SK-N-SH (cell line): ENCODE measurements around the gene OR6P1. TPM values are rescaled to one million over a fixed set of nuclear protein-coding genes. Genes with fewer than 3 reads are reported as not detected.

Experiments
- CTCF ChIA-PET: fragments of 300-600, 350-600 bp; formaldehyde crosslinking; extraction: SDS; loops from one replicate; lab custom pipeline; 2021; lab: Yijun Ruan, JAX
- POLR2A ChIA-PET: fragments of 350-600 bp; sonication (Branson Sonifier 250); formaldehyde crosslinking; extraction: SDS; loops from one replicate; lab custom pipeline; 2020; ENCODE audit warnings: antibody characterized with exemption, inconsistent platforms; lab: Yijun Ruan, JAX
- DNase-seq: peaks from one replicate; pipeline ENCODE4 v3.0.0; 2012
- H2AFZ ChIP-seq: fragments of 200-600 bp; sonication (generic); 2 replicates; pipeline ENCODE4 v1.8.1; 2016; ENCODE audit warnings: antibody characterized with exemption, mild to moderate bottlenecking, low read depth
- H3F3A ChIP-seq: fragments of 200-600 bp; sonication (generic); replicated peaks from 2 replicates; pipeline ENCODE3; 2016; ENCODE audit warnings: antibody characterized with exemption, mild to moderate bottlenecking; ENCODE audit not compliant: insufficient read depth
- H3K27ac ChIP-seq, 2 experiments: fragments of 200-500 bp in 1 of 2; fragments of 200-600 bp in 1 of 2; sonication (Bioruptor generic) in 1 of 2; sonication (generic), shearing (Covaris generic) in 1 of 2; 2 replicates each; pipeline versions ENCODE4 v1.5.1 to v1.6.1; 2014 to 2016; ENCODE audit warnings: low read depth in 2 of 2, inconsistent platforms in 1 of 2, low read length in 1 of 2, mild to moderate bottlenecking in 1 of 2, mixed read lengths in 1 of 2
- H3K27me3 ChIP-seq: fragments of 200-600 bp; sonication (generic), shearing (Covaris generic); 2 replicates; pipeline ENCODE4 v1.6.1; 2016; ENCODE audit warnings: mixed run types; ENCODE audit not compliant: insufficient read depth
- H3K36me3 ChIP-seq, 2 experiments: fragments of 200-500 bp in 1 of 2; fragments of 200-600 bp in 1 of 2; sonication (Bioruptor generic) in 1 of 2; sonication (generic) in 1 of 2; replicated peaks in 1 of 2; 2 replicates each; pipeline versions ENCODE3 to v1.5.1; 2014 to 2016; ENCODE audit warnings: low read length in 1 of 2, mild to moderate bottlenecking in 1 of 2; ENCODE audit not compliant: insufficient read depth in 2 of 2, control insufficient read depth in 1 of 2
- H3K4me1 ChIP-seq, 2 experiments: fragments of 200-500 bp in 1 of 2; fragments of 200-600 bp in 1 of 2; sonication (Bioruptor generic) in 1 of 2; sonication (generic), shearing (Covaris generic) in 1 of 2; 2 replicates each; pipeline versions ENCODE4 v1.5.1 to v1.6.1; 2014 to 2016; ENCODE audit warnings: low read depth in 1 of 2, low read length in 1 of 2, mixed run types in 1 of 2; ENCODE audit not compliant: insufficient read depth in 2 of 2, control insufficient read depth in 1 of 2
- H3K4me2 ChIP-seq: fragments of 200-600 bp; sonication (generic), shearing (Covaris generic); 2 replicates; pipeline ENCODE4 v1.6.1; 2017; ENCODE audit warnings: mixed run types
- H3K4me3 ChIP-seq, 2 experiments: fragments of 200-500 bp in 1 of 2; fragments of 200-600 bp in 1 of 2; sonication (Bioruptor generic) in 1 of 2; sonication (generic), shearing (Covaris generic) in 1 of 2; 2 replicates each; pipeline versions ENCODE4 v1.5.1 to v1.8.1; 2014 to 2016; ENCODE audit warnings: low read depth in 2 of 2, inconsistent platforms in 1 of 2, low read length in 1 of 2, mild to moderate bottlenecking in 1 of 2, mixed read lengths in 1 of 2, moderate library complexity in 1 of 2
- H3K79me2 ChIP-seq: fragments of 200-600 bp; sonication (generic); 2 replicates; pipeline ENCODE4 v1.8.1; 2017; ENCODE audit warnings: mild to moderate bottlenecking; ENCODE audit not compliant: insufficient read depth
- H3K9ac ChIP-seq: fragments of 200-600 bp; sonication (generic); 2 replicates; pipeline ENCODE4 v1.6.1; 2017; ENCODE audit warnings: mixed run types
- H3K9me2 ChIP-seq: fragments of 200-600 bp; sonication (generic); 2 replicates; pipeline ENCODE4 v1.6.1; 2017; ENCODE audit warnings: mixed run types
- H3K9me3 ChIP-seq: fragments of 200-600 bp; sonication (generic); 2 replicates; pipeline ENCODE4 v1.6.1; 2017; ENCODE audit warnings: mixed run types, mild to moderate bottlenecking, moderate library complexity
- H4K20me1 ChIP-seq: fragments of 200-600 bp; sonication (generic); 2 replicates; pipeline ENCODE4 v1.6.1; 2017; ENCODE audit warnings: mild to moderate bottlenecking, mixed run types; ENCODE audit not compliant: insufficient read depth
- CHD2 ChIP-seq: fragments of 150-350 bp; IDR thresholded peaks from 2 replicates; pipeline ENCODE4 v1.6.1; 2018; ENCODE audit warnings: low read length; ENCODE audit not compliant: partially characterized antibody
- ELF1 ChIP-seq: IDR thresholded peaks from 2 replicates; pipeline ENCODE4 v1.4.0; 2012
- EP300 ChIP-seq, 2 experiments: IDR thresholded peaks; 2 replicates each; pipeline versions ENCODE4 v1.4.0 to v1.6.1; 2012; ENCODE audit warnings: borderline replicate concordance in 1 of 2, low read depth in 1 of 2, low read length in 1 of 2
- FOSL2 ChIP-seq: IDR thresholded peaks from 2 replicates; pipeline ENCODE4 v1.4.0; 2012; ENCODE audit warnings: low read depth, mild to moderate bottlenecking, moderate library complexity, borderline replicate concordance
- FOXJ3 ChIP-seq: sonication (generic); formaldehyde crosslinking; IDR thresholded peaks from 2 replicates; pipeline ENCODE4 v1.5.1; 2020; ENCODE audit warnings: mild to moderate bottlenecking, missing genetic modification reagents
- FOXM1 ChIP-seq: IDR thresholded peaks from 2 replicates; pipeline ENCODE4 v1.4.0; 2012; ENCODE audit warnings: low read depth, mild to moderate bottlenecking
- MXI1 ChIP-seq: IDR thresholded peaks from 2 replicates; pipeline ENCODE4 v1.6.1; 2012; ENCODE audit warnings: mild to moderate bottlenecking, low read depth, low read length, improper control_type of control experiment
- NFIC ChIP-seq: IDR thresholded peaks from 2 replicates; pipeline ENCODE4 v1.4.0; 2012; ENCODE audit warnings: borderline replicate concordance
- POLR2AphosphoS5 ChIP-seq: IDR thresholded peaks from 2 replicates; pipeline ENCODE4 v1.6.1; 2012; ENCODE audit warnings: low read depth, low read length
- RCOR1 ChIP-seq: fragments of 150-350 bp; IDR thresholded peaks from 2 replicates; pipeline ENCODE4 v1.6.1; 2017; ENCODE audit warnings: antibody characterized with exemption, low read length
- REST ChIP-seq: IDR thresholded peaks from 2 replicates; pipeline ENCODE4 v1.6.1; 2012; ENCODE audit warnings: mild to moderate bottlenecking, low read depth, low read length, moderate library complexity
- RFX5 ChIP-seq: IDR thresholded peaks from 2 replicates; pipeline ENCODE4 v1.6.1; 2012; ENCODE audit warnings: mild to moderate bottlenecking, improper control_type of control experiment, low read length
- RXRA ChIP-seq: IDR thresholded peaks from 2 replicates; pipeline ENCODE4 v1.4.0; 2012; ENCODE audit warnings: low read depth, mild to moderate bottlenecking, borderline replicate concordance
- TAF1 ChIP-seq: IDR thresholded peaks from 2 replicates; pipeline ENCODE4 v1.6.1; 2012; ENCODE audit warnings: low read depth, mild to moderate bottlenecking, low read length, moderate library complexity, borderline replicate concordance
- TCF12 ChIP-seq: IDR thresholded peaks from 2 replicates; pipeline ENCODE4 v1.4.0; 2012
- WGBS: methylation state at CpG from one replicate; pipeline ENCODE4 v1.1.6; 2017; ENCODE audit warnings: low lambda C conversion rate; 5-methylcytosine and 5-hydroxymethylcytosine counted together
- polyA plus RNA-seq, 3 experiments: library from polyadenylated mRNA; depleted of rRNA; stranded (reverse); fragments of >200 nt; gene quantifications; 2 replicates each; pipeline ENCODE4 v1.2.3, GENCODE V29; 2012
- TF ChIP-seq, protein P1 (sequence below): IDR thresholded peaks from 2 replicates; pipeline ENCODE4 v1.4.0; 2012; ENCODE audit warnings: low read depth
- TF ChIP-seq, protein P2 (sequence below): fragments of 150-350 bp; IDR thresholded peaks from 2 replicates; pipeline ENCODE4 v1.6.1; 2017; ENCODE audit warnings: antibody characterized with exemption, low read length, low read depth, borderline replicate concordance
- TF ChIP-seq, protein P3 (sequence below): IDR thresholded peaks from 2 replicates; pipeline ENCODE4 v1.4.0; 2012; ENCODE audit warnings: low read depth, borderline replicate concordance

The OR6P1 gene
- polyA plus RNA-seq, 1 of the 3 experiments (the other 2 are of a cell fraction): not detected

- no peak overlapping the region for H3K4me2 ChIP-seq
- no peak overlapping the region for H3K9ac ChIP-seq
- no peak for TF ChIP-seq TCF12
- no peak for TF ChIP-seq NFIC
- TF ChIP-seq FOXJ3 (CRISPR knock-in tag): no peak
- no peak for TF ChIP-seq MXI1
- no peak for TF ChIP-seq TAF1
- no peak for TF ChIP-seq RFX5
- TF ChIP-seq FOSL2: no peak
- TF ChIP-seq RCOR1: no peak
- POLR2A ChIA-PET: no interaction called here
- 0% methylated on average over 2 of the region's 2 CpGs for WGBS
- DNase-seq: no peak
- no peak overlapping the region for H3K27ac ChIP-seq
- H3K4me1 ChIP-seq: no peaks in the 10 kb centered on the region
- no peaks in the 10 kb centered on the region; the same call in 1 of the 2 replicates for H3K27me3 ChIP-seq
- H3K79me2 ChIP-seq: no peaks in the 10 kb centered on the region
- H4K20me1 ChIP-seq: no peaks in the 10 kb centered on the region
- no peaks in the 10 kb centered on the region for H3K9me2 ChIP-seq
- no peaks in the 10 kb centered on the region for H3K9me3 ChIP-seq
- no peaks in the 10 kb centered on the region for H3K36me3 ChIP-seq
- H3K4me3 ChIP-seq: no peak overlapping the region
- no peaks in the 10 kb centered on the region for H3F3A ChIP-seq
- no peak overlapping the region for H2AFZ ChIP-seq
- CTCF ChIA-PET: no interaction called here
Measured at GRCh38 chr1:158563853-158564252, 6.5 kb downstream of the OR6P1 start.

DNA sequence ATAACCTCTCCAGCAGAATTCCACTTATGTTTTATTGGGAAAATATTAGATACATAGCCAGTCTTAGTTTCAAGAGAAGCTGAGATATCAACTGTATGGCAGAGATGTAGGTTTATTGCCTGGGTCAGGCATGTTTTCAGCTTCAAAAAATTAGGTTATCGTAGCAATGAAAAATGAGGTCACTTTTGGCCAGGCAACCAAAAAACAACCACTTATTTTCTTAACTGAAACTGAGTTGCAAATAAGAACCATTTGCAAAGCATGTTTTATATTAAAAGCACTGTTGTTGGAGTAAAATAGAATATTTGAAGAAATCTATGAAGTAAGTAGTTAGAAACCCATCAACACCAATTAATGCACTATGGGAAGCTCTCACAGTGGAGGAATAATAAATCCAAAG is 10.7 kb downstream of the OR6P1 start:
- H3K27ac ChIP-seq: no peak overlapping the region
- 0% methylated on average over 1 of the region's 1 CpG for WGBS
- H3K9ac ChIP-seq: no peak overlapping the region
- no peaks in the 10 kb centered on the region for H3K79me2 ChIP-seq
- no peaks in the 10 kb centered on the region; the same call in 1 of the 2 replicates for H3K9me2 ChIP-seq
- DNase-seq: no peak
- no peaks in the 10 kb centered on the region; the same call in 1 of the 2 replicates for H3K27me3 ChIP-seq
- ChIA-PET CTCF (interaction anchor here (1.1 kb wide), 1 partner anchor 13 kb away, joined by 4 read pairs; no protein-coding TSS in a partner anchor), POLR2A (no interaction called here)
- no peak overlapping the region for H3K4me3 ChIP-seq
- no peaks in the 10 kb centered on the region for H3K36me3 ChIP-seq
- H4K20me1 ChIP-seq: no peaks in the 10 kb centered on the region
- no peak for TF ChIP-seq MXI1
- TF ChIP-seq, protein P1, sequence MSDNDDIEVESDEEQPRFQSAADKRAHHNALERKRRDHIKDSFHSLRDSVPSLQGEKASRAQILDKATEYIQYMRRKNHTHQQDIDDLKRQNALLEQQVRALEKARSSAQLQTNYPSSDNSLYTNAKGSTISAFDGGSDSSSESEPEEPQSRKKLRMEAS: no peak
- TF ChIP-seq, protein P2, sequence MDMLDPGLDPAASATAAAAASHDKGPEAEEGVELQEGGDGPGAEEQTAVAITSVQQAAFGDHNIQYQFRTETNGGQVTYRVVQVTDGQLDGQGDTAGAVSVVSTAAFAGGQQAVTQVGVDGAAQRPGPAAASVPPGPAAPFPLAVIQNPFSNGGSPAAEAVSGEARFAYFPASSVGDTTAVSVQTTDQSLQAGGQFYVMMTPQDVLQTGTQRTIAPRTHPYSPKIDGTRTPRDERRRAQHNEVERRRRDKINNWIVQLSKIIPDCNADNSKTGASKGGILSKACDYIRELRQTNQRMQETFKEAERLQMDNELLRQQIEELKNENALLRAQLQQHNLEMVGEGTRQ: no peak
- no peak for TF ChIP-seq CHD2
- TF ChIP-seq RFX5: no peak
- no peak for TF ChIP-seq FOXM1
- TF ChIP-seq RXRA: no peak
- TF ChIP-seq, protein P3, sequence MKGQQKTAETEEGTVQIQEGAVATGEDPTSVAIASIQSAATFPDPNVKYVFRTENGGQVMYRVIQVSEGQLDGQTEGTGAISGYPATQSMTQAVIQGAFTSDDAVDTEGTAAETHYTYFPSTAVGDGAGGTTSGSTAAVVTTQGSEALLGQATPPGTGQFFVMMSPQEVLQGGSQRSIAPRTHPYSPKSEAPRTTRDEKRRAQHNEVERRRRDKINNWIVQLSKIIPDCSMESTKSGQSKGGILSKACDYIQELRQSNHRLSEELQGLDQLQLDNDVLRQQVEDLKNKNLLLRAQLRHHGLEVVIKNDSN: no peak
- TF ChIP-seq REST: no peak
- no peak for TF ChIP-seq EP300 (IDR thresholded peaks at IDR 0.05; ENCODE audit: borderline replicate concordance in 1 of 2, low read depth in 1 of 2, low read length in 1 of 2)
- no peak for TF ChIP-seq RCOR1
- no peak for TF ChIP-seq ELF1
- TF ChIP-seq POLR2AphosphoS5: no peak
- no peak overlapping the region for H2AFZ ChIP-seq
- no peaks in the 10 kb centered on the region for H3F3A ChIP-seq
- H3K4me1 ChIP-seq: no peaks in the 10 kb centered on the region; a peak in 1 of 4 replicates
- no peaks in the 10 kb centered on the region for H3K9me3 ChIP-seq
- no peak overlapping the region for H3K4me2 ChIP-seq
